Smooth muscle cell (in vitro differentiated cells): Measurements from ENCODE around the gene GPC6. TPM values are rescaled to one million over a fixed set of nuclear protein-coding genes. Genes with fewer than 3 reads are reported as not detected.

Experiments
- DNase-seq: peaks from one replicate; lab custom pipeline; 2025; ENCODE audit not compliant: unreplicated experiment; lab: John Stamatoyannopoulos, UW
- H2AFZ ChIP-seq: fragments of 200-600 bp; sonication (generic); 2 replicates; pipeline ENCODE4 v1.6.0; 2016; ENCODE audit warnings: antibody characterized with exemption, low read depth, mild to moderate bottlenecking
- H3F3A ChIP-seq: fragments of 200-600 bp; sonication (generic); 2 replicates; pipeline ENCODE4 v1.6.0; 2017; ENCODE audit warnings: antibody characterized with exemption, low read depth
- H3K27ac ChIP-seq: fragments of 200-600 bp; sonication (generic); 2 replicates; pipeline ENCODE4 v1.5.1; 2016; ENCODE audit warnings: low read depth, mild to moderate bottlenecking
- H3K27me3 ChIP-seq: fragments of 200-600 bp; sonication (generic); 2 replicates; pipeline ENCODE4 v1.6.1; 2016; ENCODE audit warnings: low read depth, mild to moderate bottlenecking
- H3K36me3 ChIP-seq: fragments of 200-600 bp; sonication (generic); 2 replicates; pipeline ENCODE4 v1.5.1; 2016; ENCODE audit warnings: low read depth
- H3K4me1 ChIP-seq: fragments of 200-600 bp; sonication (generic); 2 replicates; pipeline ENCODE4 v1.5.1; 2016; ENCODE audit warnings: low read depth
- H3K4me2 ChIP-seq: fragments of 200-600 bp; sonication (generic); 2 replicates; pipeline ENCODE4 v1.6.0; 2016; ENCODE audit warnings: mild to moderate bottlenecking
- H3K4me3 ChIP-seq: fragments of 200-600 bp; sonication (generic); 2 replicates; pipeline ENCODE4 v1.5.1; 2016; ENCODE audit warnings: mild to moderate bottlenecking
- H3K79me2 ChIP-seq: fragments of 200-600 bp; sonication (generic); 2 replicates; pipeline ENCODE4 v1.6.0; 2016; ENCODE audit warnings: low read depth, mild to moderate bottlenecking
- H3K9ac ChIP-seq: fragments of 200-600 bp; sonication (generic); 2 replicates; pipeline ENCODE4 v1.6.0; 2016; ENCODE audit warnings: low read depth
- H3K9me3 ChIP-seq: fragments of 200-600 bp; sonication (generic); replicated peaks from 2 replicates; pipeline ENCODE4 v1.5.1; 2016; ENCODE audit warnings: low read depth
- H4K20me1 ChIP-seq: fragments of 200-600 bp; sonication (generic); 2 replicates; pipeline ENCODE4 v1.6.0; 2016; ENCODE audit warnings: low read depth
- CTCF ChIP-seq: fragments of 200-600 bp; sonication (generic); IDR thresholded peaks from 2 replicates; pipeline ENCODE4 v1.5.1; 2017; ENCODE audit warnings: borderline replicate concordance, mild to moderate bottlenecking, antibody characterized with exemption; ENCODE audit not compliant: insufficient read depth, poor library complexity, severe bottlenecking
- WGBS: methylation state at CpG from one replicate; pipeline ENCODE4 v1.1.7; 2016; ENCODE audit warnings: low lambda C conversion rate; 5-methylcytosine and 5-hydroxymethylcytosine counted together
- polyA plus RNA-seq: library from polyadenylated mRNA; unstranded; fragments of >200 nt; fragmentation: Nextera tagmentation; extraction: Ambion mirVana; gene quantifications from 2 replicates; pipeline ENCODE4 v1.2.1, GENCODE V29; 2016
- total RNA-seq: library from RNA; depleted of rRNA; stranded (reverse); fragments of >200 nt; gene quantifications from 2 replicates; pipeline ENCODE4 v1.2.3, GENCODE V29; 2014

GPC6 gene
- total and polyA plus RNA-seq, 2 experiments from 2014 or later = 19.7 to 68.5 TPM

GRCh38 chr13:93529961-93530360, 303.4 kb downstream of the GPC6 start:
- no peaks in the 10 kb centered on the region for H3K36me3 ChIP-seq
- H4K20me1 ChIP-seq = peaks cover 8% of the 10 kb centered on the region
- peaks cover 3% of the 10 kb centered on the region for H3K4me1 ChIP-seq
- H3K9me3 ChIP-seq = no peaks in the 10 kb centered on the region
- H3K4me2 ChIP-seq = no peak overlapping the region
- H2AFZ ChIP-seq = no peak overlapping the region
- no peak for TF ChIP-seq CTCF
- no peak overlapping the region for H3K27ac ChIP-seq
- H3K9ac ChIP-seq = no peak overlapping the region
- peaks cover 7% of the 10 kb centered on the region for H3K79me2 ChIP-seq
- H3F3A ChIP-seq = no peaks in the 10 kb centered on the region
- no peak for DNase-seq
- WGBS = 84% methylated on average over 2 of the region's 2 CpGs
- no peaks in the 10 kb centered on the region for H3K27me3 ChIP-seq
- H3K4me3 ChIP-seq = no peak overlapping the region

GRCh38 chr13:93534181-93534700, 307.6 kb downstream of the GPC6 start:
- Histone ChIP-seq H3K9ac (no peak overlapping the region), H4K20me1 (no peaks in the 10 kb centered on the region), H3F3A (no peaks in the 10 kb centered on the region), H2AFZ (no peak overlapping the region), H3K79me2 (peaks cover 24% of the 10 kb centered on the region), H3K9me3 (no peaks in the 10 kb centered on the region), H3K4me2 (peak overlapping the region; percentile 23), H3K27ac (peak overlapping the region; percentile 4), H3K36me3 (no peaks in the 10 kb centered on the region), H3K4me1 (peaks cover 3% of the 10 kb centered on the region), H3K27me3 (no peaks in the 10 kb centered on the region), H3K4me3 (no peak overlapping the region)
- no peak for TF ChIP-seq CTCF
- no peak for DNase-seq
- WGBS = 57% methylated on average over 6 of the region's 6 CpGs

GRCh38 chr13:93535251-93535650, 308.6 kb downstream of the GPC6 start:
- TF ChIP-seq CTCF = no peak
- peaks cover 24% of the 10 kb centered on the region for H3K79me2 ChIP-seq
- no peaks in the 10 kb centered on the region for H3F3A ChIP-seq
- H3K9ac ChIP-seq = no peak overlapping the region
- peak overlapping the region; percentile 35 for H3K27ac ChIP-seq
- DNase-seq = no peak
- 100% methylated on average over 1 of the region's 1 CpG for WGBS
- H4K20me1 ChIP-seq = no peaks in the 10 kb centered on the region
- no peaks in the 10 kb centered on the region for H3K27me3 ChIP-seq
- no peak overlapping the region for H3K4me3 ChIP-seq
- H3K36me3 ChIP-seq = no peaks in the 10 kb centered on the region
- H2AFZ ChIP-seq = no peak overlapping the region
- peaks cover 3% of the 10 kb centered on the region for H3K4me1 ChIP-seq
- no peaks in the 10 kb centered on the region for H3K9me3 ChIP-seq
- no peak overlapping the region for H3K4me2 ChIP-seq

- Histone ChIP-seq H3K27me3 (no peaks in the 10 kb centered on the region), H3K27ac (no peak overlapping the region), H3K4me3 (no peak overlapping the region), H2AFZ (no peak overlapping the region), H3F3A (no peaks in the 10 kb centered on the region), H3K4me2 (no peak overlapping the region), H3K9ac (no peak overlapping the region), H3K79me2 (peaks cover 17% of the 10 kb centered on the region), H4K20me1 (no peaks in the 10 kb centered on the region), H3K9me3 (no peaks in the 10 kb centered on the region), H3K4me1 (no peaks in the 10 kb centered on the region), H3K36me3 (no peaks in the 10 kb centered on the region)
- no peak for TF ChIP-seq CTCF
- DNase-seq = no peak
- 88% methylated on average over 6 of the region's 6 CpGs for WGBS
These were observed 313.3 kb downstream of the GPC6 start for GRCh38 chr13:93539914-93540313.
